ENCODE data around the gene STAT3.

- TF ChIP-seq CTCF (IDR thresholded peaks at IDR 0.05) = no peak
- no peak for TF ChIP-seq EZH2 (IDR thresholded peaks at IDR 0.05; ENCODE audit: borderline replicate concordance, insufficient read depth, low read depth, low read length, poor library complexity, severe bottlenecking)
These were observed 118.1 kb downstream of the STAT3 start for GRCh38 chr17:42270170-42270535.

Measured in B cell (primary cell).